Immature natural killer cell (primary cell): ENCODE results near the gene IGSF1. TPM values are rescaled to one million over a fixed set of nuclear protein-coding genes. Genes with fewer than 3 reads are reported as not detected.
"Not testable (repeated sequence)": the region's sequence is repeated elsewhere in the genome, so short reads cannot be mapped to it uniquely, and the experiment has no call there.

Experiments
- DNase-seq, 3 donors: peaks; one replicate each; pipeline ENCODE4 v3.0.0; 2022; ENCODE audit warnings: mixed read lengths in 1 of 3
- H3K27ac Mint-ChIP-seq, 6 donors: one replicate each; pipeline ENCODE4 v1.8.0; 2020; ENCODE audit warnings: mixed read lengths in 6 of 6, mild to moderate bottlenecking in 5 of 6, inconsistent platforms in 4 of 6, moderate library complexity in 3 of 6
- H3K27me3 Mint-ChIP-seq, 3 donors: one replicate each; pipeline ENCODE4 v1.8.0; 2020 to 2021; ENCODE audit warnings: low read depth in 3 of 3, mild to moderate bottlenecking in 3 of 3, mixed read lengths in 3 of 3, moderate library complexity in 3 of 3, inconsistent platforms in 1 of 3
- H3K36me3 Mint-ChIP-seq, 3 donors: one replicate each; pipeline ENCODE4 v1.8.0; 2020; ENCODE audit warnings: mixed read lengths in 3 of 3, inconsistent platforms in 2 of 3, mild to moderate bottlenecking in 2 of 3
- H3K4me1 Mint-ChIP-seq, 2 donors: one replicate each; pipeline ENCODE4 v1.8.0; 2020; ENCODE audit warnings: inconsistent platforms in 2 of 2, mild to moderate bottlenecking in 2 of 2, mixed read lengths in 2 of 2, moderate library complexity in 1 of 2
- H3K4me3 Mint-ChIP-seq, 5 donors: one replicate each; pipeline ENCODE4 v1.8.0; 2020; ENCODE audit warnings: mild to moderate bottlenecking in 5 of 5, mixed read lengths in 5 of 5, inconsistent platforms in 3 of 5, moderate library complexity in 3 of 5
- H3K9me3 Mint-ChIP-seq, 6 donors: one replicate each; pipeline ENCODE4 v1.8.0; 2020; ENCODE audit warnings: mild to moderate bottlenecking in 6 of 6, mixed read lengths in 6 of 6, inconsistent platforms in 4 of 6, moderate library complexity in 3 of 6
- polyA plus RNA-seq, 3 donors: library from polyadenylated mRNA; unstranded; fragments of 300-500 nt; fragmentation: Illumina TruSeq; gene quantifications; one replicate each; pipeline ENCODE4 v1.2.3, GENCODE V29; 2021

The IGSF1 gene
- polyA plus RNA-seq, 3 donors from 2014 or later = not detected

DNA sequence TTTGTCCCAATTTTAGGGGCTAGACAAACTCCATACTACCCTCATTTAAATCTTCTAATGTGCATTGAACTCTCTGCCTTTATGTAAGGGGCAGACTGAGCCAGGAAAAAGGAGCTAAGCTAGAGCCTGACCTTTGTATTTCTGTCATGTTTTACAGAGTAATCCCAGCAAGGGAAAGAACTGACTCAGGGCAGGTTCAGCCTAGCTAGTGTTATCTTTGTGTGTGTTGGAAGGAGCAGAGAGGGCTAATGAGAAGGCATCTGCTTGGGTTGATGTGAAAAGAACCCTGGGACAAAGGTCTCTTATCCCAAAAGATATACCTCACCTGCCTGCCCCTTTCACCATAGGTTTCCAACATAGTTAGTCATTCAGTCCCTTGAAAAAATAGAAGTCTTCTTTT is 31.7 kb downstream of the IGSF1 start:
- Mint-ChIP-seq H3K9me3 (no peaks in the 10 kb centered on the region), H3K27ac (no peak overlapping the region), H3K27me3 (peaks cover 0 to 9% (median 1%) of the 10 kb centered on the region in 3 donors), H3K36me3 (no peaks in the 10 kb centered on the region), H3K4me3 (no peak overlapping the region), H3K4me1 (no peaks in the 10 kb centered on the region)
- no peak for DNase-seq

- not testable (repeated sequence) for H3K27me3 Mint-ChIP-seq, H3K36me3 Mint-ChIP-seq, H3K27ac Mint-ChIP-seq, H3K9me3 Mint-ChIP-seq, H3K4me1 Mint-ChIP-seq, DNase-seq, H3K4me3 Mint-ChIP-seq
Measured at GRCh38 chrX:131250984-131251738, 37.9 kb downstream of the IGSF1 start.

- Mint-ChIP-seq H3K27ac (no peak overlapping the region), H3K4me3 (no peak overlapping the region), H3K36me3 (no peaks in the 10 kb centered on the region)
Measured at GRCh38 chrX:131239057-131239456, 50.0 kb downstream of the IGSF1 start.

DNA sequence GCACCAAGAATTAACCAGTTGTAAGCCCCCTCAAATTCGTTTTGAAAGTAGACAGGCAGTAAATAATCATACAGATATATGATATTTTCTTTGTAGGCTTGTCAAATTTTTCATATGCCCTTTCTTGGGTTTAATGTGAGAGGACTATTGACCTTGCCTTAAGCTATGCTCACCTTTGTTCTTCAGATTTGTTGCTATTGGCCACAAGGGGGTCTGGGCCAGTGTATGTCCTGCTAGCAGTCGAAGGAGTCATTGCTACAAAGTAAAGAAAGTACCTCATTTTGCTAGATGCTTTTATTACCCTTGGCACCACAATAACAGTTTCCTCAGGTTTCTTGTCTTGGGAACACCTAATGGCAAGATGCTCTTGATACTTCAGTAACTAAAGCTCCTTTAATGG is 51.7 kb downstream of the IGSF1 start:
- Mint-ChIP-seq H3K9me3 (no peaks in the 10 kb centered on the region), H3K4me3 (no peak overlapping the region), H3K36me3 (no peaks in the 10 kb centered on the region), H3K27me3 (peaks cover 0 to 2% (median 2%) of the 10 kb centered on the region in 3 donors), H3K27ac (no peak overlapping the region), H3K4me1 (no peaks in the 10 kb centered on the region)
- DNase-seq = no peak

More at GRCh38 chrX:131239057-131239456, 50.0 kb downstream of the IGSF1 start:
- Mint-ChIP-seq H3K4me1 (no peaks in the 10 kb centered on the region), H3K9me3 (no peaks in the 10 kb centered on the region), H3K27me3 (peaks cover 0 to 2% (median 2%) of the 10 kb centered on the region in 3 donors)
- DNase-seq = no peak

- H3K4me3 Mint-ChIP-seq = no peak overlapping the region
- H3K4me1 Mint-ChIP-seq = no peaks in the 10 kb centered on the region
- peaks cover 0 to 2% (median 0%) of the 10 kb centered on the region in 3 donors for H3K27me3 Mint-ChIP-seq
- no peak for DNase-seq
- H3K36me3 Mint-ChIP-seq = no peaks in the 10 kb centered on the region
- H3K9me3 Mint-ChIP-seq = no peaks in the 10 kb centered on the region
- no peak overlapping the region for H3K27ac Mint-ChIP-seq
Measured at GRCh38 chrX:131235768-131236545, 53.1 kb downstream of the IGSF1 start.

DNA sequence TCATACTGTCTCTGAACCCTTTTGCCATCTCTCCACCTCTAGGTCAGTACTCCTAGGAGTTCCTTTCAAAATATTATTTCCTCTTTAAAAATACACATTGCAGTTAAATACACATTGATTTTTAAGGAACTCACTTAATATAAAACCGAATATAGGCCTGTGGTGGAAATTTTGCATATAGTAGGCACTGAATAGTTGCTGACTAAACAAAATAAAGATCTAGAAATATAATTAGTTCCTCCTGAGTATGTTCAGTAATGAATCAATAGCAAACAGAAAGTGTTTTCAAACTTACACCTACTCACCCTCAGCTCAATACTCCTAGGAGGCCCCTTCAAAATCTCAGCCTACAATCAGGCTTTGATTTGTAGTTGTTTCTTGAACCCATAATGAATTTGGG is 61.5 kb downstream of the IGSF1 start:
- peaks cover 0 to 4% (median 2%) of the 10 kb centered on the region in 3 donors for H3K27me3 Mint-ChIP-seq
- H3K27ac Mint-ChIP-seq = no peak overlapping the region
- no peaks in the 10 kb centered on the region for H3K9me3 Mint-ChIP-seq
- no peaks in the 10 kb centered on the region for H3K36me3 Mint-ChIP-seq
- H3K4me3 Mint-ChIP-seq = no peak overlapping the region
- DNase-seq = no peak
- H3K4me1 Mint-ChIP-seq = no peaks in the 10 kb centered on the region

- DNase-seq = no peak
- no peak overlapping the region for H3K4me3 Mint-ChIP-seq
- no peaks in the 10 kb centered on the region for H3K4me1 Mint-ChIP-seq
- H3K27me3 Mint-ChIP-seq = peaks cover 0 to 4% (median 2%) of the 10 kb centered on the region in 3 donors
- no peaks in the 10 kb centered on the region for H3K9me3 Mint-ChIP-seq
- no peaks in the 10 kb centered on the region for H3K36me3 Mint-ChIP-seq
- H3K27ac Mint-ChIP-seq = no peak overlapping the region
Measured at GRCh38 chrX:131226591-131226990, 62.5 kb downstream of the IGSF1 start.

- Mint-ChIP-seq H3K27ac (no peak overlapping the region), H3K27me3 (peaks cover 0 to 4% (median 2%) of the 10 kb centered on the region in 3 donors), H3K36me3 (no peaks in the 10 kb centered on the region), H3K9me3 (no peaks in the 10 kb centered on the region), H3K4me1 (no peaks in the 10 kb centered on the region), H3K4me3 (no peak overlapping the region)
- no peak for DNase-seq
Measured at GRCh38 chrX:131225078-131225477, 64.0 kb downstream of the IGSF1 start.

Other genes starting within 250 kb of the IGSF1 start
- gene ARHGAP36, start 231.0 kb downstream of the IGSF1 start, polyA plus RNA-seq = not detected